Mammary epithelial cell (primary cell): ENCODE data around the gene ATG5.

Source experiments
- CTCF ChIP-seq, 2 donors: IDR thresholded peaks in 1 of 2; conservative IDR thresholded peaks in 1 of 2; 2 replicates each; pipeline ENCODE4 v1.5.1; 2011 to 2012; ENCODE audit warnings: inconsistent platforms in 2 of 2, low read length in 2 of 2, mild to moderate bottlenecking in 2 of 2, control low read depth in 1 of 2, low read depth in 1 of 2; ENCODE audit not compliant: insufficient read depth in 1 of 2; ENCODE audit errors: extremely low read depth in 1 of 2
- EZH2 ChIP-seq: IDR thresholded peaks from 2 replicates; pipeline ENCODE4 v1.6.1; 2012; ENCODE audit warnings: low read length, inconsistent platforms, borderline replicate concordance

- no peak for TF ChIP-seq CTCF (conservative IDR thresholded peaks at IDR 0.05 in 1 of 2, IDR thresholded peaks at IDR 0.05 in 1 of 2; ENCODE audit: extremely low read depth in 1 of 2, insufficient read depth in 1 of 2, low read depth in 1 of 2, low read length in 2 of 2)
- no peak for TF ChIP-seq EZH2
These were observed 9.7 kb downstream of the ATG5 start for GRCh38 chr6:106315765-106316374.
